GM21825 (cell line): Measurements from ENCODE around the gene LPA.
"Not testable (repeated sequence)": the region's sequence is repeated elsewhere in the genome, so short reads cannot be mapped to it uniquely, and the experiment has no call there.

Experiments
- ATAC-seq: cut with Tn5 transposase; IDR thresholded peaks from one replicate; pipeline ENCODE4 v1.9.1; 2021; ENCODE audit warnings: mild to moderate bottlenecking, moderate library complexity; ENCODE audit not compliant: unreplicated experiment

LPA gene

DNA sequence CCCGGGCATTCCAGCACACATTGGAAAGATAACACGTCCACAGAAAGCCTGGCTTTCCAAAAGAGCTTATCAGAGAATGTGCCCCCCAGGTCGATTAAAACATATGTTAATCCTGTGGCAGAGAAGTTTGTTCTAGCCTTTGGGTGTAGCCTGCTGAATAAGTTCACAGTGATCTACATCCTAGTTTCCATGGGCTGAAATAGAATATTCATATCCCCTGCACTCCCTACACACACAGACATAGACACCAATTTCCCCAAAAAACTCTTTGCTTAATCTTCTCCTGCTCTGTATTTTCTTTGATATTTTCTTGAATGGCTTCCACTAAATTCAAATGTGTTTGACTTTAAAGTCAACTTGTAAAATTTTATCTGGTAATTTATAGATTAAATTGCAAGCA lies 1.6 kb downstream of the LPA start:
- ATAC-seq: no peak

DNA sequence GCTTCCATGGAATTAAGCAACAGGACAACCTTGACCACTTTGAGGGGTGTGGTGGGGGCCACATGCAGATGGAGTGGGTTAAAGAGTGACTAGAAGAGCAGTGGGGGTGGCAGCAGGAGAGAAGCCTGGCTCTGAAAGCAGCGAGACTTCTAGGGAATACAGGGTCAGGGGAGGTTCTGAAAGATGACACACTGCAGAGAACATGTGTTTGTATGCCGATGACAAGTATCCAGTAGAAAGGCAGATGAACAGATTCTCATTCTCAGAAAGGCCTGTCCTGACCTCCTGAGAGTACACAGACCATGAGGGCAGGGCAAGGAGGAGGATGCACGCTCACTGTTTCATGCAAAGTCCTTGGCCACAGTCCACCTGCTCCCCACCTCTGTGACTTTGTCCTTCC lies 2.9 kb downstream of the LPA start:
- ATAC-seq: no peak

DNA sequence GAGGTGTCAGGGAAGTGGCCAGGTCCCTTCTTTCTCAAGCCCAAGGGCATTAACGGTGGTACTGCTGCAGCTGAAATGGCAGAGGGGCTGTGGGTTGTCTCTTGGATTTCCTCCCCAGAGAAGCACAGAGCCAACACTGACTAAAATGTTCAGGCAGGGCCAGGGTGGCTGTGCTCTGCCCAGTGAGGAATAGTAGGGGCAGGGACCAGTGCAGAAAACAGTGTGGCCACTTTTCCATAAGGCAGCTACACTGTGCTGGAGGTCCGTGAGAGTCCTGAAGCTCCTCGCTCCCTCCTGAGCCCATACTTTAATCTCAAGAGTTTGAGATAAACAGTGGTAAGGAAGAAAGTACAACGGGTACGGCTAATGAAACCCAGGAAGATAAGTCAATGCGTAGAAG lies 4.5 kb downstream of the LPA start:
- ATAC-seq: no peak

DNA sequence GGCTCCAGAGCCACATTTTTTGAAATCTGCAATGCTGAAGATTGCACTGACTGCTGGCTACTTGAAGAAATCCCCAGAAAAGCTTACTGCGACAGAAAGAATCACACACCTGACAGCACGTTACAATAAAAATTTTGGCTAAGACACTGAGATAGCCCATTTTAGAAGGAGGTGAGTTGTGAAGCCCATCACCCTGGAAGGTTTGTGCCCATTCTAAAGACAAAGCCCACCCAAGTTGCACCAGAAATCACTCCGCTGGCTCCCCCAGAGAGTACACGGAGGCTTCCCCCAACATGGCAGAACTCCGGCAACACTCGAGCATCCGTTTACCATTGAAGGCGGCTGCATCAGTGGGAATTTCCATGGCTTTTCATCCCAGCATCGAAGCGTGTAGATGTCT lies 29.4 kb downstream of the LPA start:
- no peak for ATAC-seq

DNA sequence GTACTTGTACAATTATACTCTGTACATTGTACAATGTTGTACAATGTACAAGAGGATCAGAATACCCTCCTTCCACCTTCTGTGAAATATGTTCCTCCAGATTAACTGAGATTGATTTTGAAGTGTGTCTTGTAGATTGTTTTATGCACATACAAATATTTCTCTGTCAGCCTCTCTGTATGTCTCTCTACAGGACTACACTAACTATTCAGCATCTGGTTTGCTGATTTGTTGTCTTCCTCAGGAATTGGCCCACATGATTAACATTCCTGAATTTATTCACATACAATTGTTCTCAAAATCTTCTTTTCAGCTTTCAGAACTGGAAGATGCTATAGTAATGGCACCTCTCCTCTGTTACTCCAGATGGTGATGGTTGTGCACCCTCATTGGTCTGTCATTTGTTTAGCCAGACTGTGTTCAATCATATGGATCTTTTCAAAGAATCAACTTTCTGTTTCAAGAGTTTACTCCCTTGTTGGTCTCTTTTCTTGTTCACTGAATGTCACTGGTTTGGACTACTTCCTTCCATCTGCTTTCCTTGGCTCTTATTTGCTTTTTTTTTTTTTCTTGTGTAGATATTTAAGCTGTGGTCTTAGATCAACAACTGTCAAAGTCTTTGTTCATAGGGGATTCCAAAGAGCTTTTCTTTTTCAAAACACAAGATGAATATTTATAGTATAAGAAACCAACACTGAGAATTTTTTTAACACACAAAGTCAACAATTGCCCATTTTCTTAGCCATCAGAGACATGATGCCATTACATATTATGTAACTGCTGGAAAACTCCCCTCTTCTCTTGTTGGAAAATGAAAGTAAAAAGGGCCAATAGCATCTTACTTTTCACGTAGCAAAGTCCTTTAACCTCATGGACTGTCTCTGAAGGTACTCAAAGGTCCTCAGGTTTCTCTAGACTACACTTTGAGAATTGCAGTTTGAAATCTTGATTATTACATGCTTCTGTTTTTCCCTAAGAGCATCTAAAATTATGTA lies 67.9 kb downstream of the LPA start:
- no peak for ATAC-seq

DNA sequence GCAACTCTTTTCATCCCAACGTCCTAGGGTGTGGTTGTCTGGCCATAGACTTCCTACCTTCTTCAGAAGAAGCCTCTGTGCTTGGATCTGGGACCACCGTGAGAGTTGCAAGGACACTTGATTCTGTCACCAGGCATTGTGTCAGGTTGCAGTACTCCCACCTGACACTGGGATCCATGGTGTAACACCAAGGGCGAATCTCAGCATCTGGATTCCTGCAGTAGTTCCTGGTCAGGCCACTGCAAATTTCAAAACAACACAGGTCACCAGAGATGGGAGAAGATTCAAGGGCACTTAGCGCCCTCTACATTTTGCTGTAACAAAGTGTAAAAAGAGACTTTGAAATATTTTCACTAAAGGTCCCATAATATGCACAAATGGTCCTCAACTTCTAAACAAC lies 68.8 kb downstream of the LPA start:
- ATAC-seq: not testable (repeated sequence)

DNA sequence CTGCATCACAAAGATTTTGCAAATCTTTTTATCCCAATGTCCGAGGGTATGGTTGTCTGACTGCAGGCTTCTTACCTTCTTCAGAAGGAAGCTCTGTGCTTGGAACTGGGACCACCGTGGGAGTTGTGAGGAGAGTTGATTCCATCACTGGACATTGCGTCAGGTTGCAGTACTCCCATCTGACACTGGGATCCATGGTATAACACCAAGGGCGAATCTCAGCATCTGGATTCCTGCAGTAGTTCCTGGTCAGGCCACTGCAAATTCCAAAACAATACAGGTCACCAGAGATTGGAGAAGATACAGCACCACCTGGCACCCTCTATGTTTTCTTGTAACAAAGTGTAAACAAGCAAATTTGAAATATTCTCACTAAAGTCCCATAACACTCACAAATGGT lies 77.7 kb downstream of the LPA start:
- ATAC-seq: no peak

DNA sequence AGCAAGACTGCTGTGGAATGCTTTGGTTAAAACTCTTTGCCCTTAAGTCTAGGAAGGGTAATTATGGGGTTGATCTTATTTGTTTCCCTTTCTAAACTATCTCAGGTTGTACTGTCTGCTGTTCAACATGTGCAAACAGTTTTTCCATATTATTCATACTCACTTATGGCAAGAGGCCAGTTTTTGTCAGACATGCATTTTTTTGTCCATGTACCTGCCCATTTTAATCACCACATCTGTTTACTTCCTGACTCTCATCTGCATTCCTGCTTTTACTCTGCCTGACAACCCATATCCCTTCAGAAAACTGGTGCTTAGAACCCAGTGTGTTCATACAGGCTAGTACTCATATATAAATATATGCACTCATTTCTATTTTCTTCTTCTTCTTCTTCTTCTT lies 80.3 kb downstream of the LPA start:
- ATAC-seq: no peak

DNA sequence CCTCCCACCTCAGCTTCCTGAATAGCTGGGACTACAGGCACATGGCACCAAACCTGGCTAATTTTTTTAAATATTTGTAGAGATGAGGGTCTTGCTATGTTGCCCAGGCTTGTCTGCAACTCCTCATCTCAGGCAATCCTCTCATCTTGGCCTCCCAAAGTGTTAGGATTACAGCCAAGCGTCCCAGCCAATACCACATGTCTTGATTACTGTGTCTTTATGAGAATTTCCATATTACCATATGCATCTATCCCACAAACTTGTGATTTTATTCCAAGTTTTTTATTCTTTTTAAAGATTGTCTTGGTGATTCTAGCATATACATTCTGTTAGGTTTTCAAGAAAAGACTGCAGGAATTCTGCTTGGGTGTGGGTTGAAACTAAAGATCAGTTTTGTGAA lies 82.7 kb downstream of the LPA start:
- ATAC-seq: no peak

DNA sequence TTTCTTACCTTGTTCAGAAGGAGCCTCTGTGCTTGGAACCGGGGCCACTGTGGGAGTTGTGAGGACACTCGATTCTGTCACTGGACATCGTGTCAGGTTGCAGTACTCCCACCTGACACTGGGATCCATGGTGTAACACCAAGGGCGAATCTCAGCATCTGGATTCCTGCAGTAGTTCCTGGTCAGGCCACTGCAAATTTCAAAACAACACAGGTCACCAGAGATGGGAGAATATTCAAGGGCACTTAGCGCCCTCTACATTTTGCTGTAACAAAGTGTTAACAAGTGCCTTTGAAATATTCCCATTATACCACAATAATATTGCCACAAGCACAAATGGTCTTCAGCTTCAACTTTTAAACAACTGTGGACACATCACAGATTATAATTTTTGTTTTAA lies 85.6 kb downstream of the LPA start:
- ATAC-seq: not testable (repeated sequence)

DNA sequence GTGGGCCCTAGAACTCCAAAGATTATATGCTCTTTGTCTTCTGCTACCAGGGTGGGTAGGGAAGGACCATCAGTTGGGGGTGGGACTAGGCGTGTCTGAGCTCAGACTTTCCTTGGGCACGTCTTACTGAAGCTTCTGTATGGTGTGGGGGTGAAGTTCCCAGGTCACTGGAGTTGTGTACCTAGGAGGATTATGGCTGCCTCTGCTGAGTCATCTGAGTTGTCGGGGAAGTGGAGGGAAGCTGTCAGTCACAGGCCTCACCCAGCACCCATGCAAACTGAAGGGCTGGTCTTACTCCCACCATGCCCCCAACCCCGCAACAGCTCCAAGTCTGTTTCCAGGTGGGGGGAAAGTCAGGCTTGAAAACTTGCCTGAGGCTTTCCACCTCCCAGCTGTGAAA lies 90.1 kb downstream of the LPA start:
- ATAC-seq: no peak

DNA sequence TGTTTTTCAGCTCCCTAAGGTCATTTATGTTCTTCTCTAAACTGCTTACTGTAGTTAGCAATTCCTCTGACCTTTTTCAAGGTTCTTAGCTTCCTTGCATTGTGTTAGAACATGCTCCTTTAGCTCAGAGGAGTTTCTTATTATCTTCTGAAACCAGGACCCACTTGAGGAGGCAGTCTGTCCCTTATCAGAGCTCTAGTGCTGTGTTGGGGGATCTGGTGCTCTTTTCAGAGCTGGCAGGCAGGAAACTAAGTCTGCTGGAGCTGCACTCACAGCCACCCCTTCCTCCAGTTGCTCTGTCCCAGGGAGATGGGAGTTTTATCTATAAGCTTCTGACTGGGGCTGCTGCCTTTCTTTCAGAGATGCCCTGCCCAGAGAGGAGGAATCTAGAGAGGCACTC lies 92.9 kb downstream of the LPA start:
- not testable (repeated sequence) for ATAC-seq

DNA sequence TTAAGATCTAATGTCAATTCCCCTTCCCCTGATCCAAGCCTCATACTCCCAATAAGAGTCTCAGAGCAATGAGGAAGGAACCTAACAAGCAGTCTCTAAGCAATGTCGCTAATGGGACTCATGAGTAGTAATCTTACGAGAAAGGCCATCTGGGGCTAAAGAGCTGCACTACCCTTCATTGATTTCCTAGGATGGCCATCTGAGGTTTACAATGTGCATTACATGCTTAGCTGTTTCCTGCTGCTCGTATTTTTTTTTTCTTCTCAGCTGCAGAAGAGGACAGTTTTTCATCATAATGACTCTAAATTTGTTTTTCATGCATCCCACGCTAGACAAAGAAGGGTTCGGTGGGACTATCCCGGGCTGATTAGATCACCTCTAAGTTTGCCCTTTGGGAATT lies 119.3 kb downstream of the LPA start:
- no peak for ATAC-seq

DNA sequence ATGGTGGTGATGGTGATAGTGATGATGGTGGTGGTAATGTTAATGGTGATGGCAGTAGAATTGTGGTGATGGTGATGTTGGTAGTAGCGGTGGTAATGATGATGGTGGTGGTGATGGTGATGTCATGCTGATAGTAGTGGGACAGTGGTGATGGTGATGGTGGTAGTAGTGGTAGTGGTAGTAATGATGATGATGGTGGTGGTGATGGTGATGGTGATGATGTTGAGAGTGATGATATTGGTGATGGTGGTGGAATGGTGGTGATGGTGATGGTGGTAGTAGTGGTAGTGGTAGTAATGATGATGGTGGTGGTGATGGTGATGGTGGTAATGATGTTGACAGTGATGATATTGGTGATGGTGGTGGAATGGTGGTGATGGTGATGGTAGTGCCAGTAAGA lies 128.8 kb downstream of the LPA start:
- no peak for ATAC-seq

DNA sequence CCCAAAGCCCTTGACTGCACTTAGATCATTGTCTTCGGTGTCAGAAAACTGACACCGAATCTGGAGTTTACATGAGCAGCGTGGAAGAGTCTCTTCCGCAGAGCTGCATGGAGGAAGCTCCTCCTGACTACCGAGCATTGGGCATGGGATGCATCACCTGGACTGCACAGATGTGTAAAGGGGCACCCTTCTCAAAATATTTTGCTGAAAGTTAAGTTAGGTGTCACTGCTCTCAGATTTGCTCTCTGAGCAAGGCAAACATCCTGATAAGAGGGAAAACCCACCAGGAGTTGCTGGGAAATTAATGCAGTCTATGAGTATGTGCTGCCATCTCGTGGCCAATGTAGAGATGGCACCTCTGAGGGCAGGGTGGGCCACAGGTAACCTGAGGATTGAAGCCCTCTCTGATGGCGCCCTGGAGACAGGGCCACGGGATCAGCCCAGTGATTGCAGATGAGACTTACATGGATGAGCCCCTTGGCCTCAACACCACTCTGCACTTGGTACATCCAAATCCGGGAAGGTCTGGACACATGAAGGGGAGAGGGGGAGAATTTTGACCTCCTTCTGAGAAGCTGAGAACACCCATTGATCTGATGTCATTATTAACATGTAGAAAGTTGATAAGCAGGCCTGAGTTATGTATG lies 129.9 kb downstream of the LPA start:
- peak; percentile 82 for ATAC-seq

DNA sequence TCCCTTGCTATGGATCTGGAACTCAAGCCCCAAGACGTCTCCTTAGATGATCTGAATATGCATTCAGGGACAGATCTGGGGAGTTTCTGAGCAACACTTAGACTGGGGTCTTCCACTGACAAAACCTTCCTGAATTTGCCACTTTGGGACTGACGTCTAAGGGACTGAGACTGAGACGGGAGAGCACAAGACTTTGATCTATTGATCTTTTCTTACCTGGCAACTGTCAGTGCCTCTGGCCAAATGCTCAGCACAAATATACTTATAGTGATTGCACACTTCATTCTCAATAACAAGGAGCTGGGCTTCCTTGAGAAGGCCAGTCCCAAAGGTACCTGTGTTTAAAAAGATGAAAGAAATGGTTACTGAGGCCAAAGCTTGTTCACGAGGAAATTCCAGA lies 131.8 kb downstream of the LPA start:
- ATAC-seq: no peak

DNA sequence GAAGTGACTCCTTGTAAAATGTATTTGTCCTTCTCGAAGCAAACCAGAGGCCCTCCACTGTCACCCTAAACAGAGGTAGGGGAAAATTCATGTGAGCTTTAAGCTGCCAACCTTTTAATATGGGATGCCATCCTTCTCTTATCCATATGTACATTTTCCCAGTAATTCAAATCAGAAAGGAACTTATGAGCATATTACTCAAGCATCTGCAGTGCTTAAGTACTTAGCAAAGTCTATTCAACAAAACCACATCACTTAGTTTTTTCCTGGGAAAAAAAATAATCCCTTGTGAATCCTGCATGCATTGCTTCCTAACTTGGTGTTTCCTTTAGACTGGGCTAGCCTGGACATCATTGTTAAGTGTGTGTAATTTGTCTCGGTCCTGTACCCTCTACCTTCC lies 132.2 kb downstream of the LPA start:
- ATAC-seq: no peak

DNA sequence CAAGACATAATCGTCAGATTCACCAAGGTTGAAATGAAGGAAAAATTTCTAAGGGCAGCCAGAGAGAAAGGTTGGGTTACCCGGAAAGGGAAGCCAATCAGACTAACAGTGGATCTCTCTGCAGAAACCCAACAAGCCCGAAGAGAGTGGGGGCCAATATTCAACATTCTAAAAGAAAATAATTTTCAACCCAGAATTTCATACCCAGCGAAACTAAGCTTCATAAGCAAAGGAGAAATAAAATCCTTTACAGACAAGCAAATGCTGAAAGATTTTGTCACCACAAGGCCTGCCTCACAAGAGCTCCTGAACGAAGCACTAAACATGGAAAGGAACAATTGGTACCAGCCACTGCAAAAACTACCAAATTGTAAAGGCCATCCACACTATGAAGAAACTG lies 134.6 kb downstream of the LPA start:
- ATAC-seq: not testable (repeated sequence)

DNA sequence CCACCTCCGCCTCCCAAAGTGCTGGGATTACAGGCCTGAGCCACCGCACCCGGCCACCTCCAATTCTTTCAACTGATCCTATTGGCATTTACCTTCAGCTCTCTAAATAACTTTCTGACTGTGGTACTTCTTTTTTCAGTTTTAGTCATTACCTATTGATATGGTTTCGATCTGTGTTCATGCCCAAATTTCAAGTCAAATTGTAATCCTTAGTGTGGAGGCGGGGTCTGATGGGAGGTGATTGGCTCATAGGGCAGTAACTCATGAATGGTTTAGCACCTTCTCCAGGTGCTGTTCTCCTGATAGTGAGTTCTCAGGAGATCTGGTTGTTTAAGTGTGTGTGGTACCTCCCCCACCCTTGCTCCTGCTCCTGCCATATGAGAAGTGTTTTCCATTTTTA lies 140.9 kb downstream of the LPA start:
- no peak for ATAC-seq

DNA sequence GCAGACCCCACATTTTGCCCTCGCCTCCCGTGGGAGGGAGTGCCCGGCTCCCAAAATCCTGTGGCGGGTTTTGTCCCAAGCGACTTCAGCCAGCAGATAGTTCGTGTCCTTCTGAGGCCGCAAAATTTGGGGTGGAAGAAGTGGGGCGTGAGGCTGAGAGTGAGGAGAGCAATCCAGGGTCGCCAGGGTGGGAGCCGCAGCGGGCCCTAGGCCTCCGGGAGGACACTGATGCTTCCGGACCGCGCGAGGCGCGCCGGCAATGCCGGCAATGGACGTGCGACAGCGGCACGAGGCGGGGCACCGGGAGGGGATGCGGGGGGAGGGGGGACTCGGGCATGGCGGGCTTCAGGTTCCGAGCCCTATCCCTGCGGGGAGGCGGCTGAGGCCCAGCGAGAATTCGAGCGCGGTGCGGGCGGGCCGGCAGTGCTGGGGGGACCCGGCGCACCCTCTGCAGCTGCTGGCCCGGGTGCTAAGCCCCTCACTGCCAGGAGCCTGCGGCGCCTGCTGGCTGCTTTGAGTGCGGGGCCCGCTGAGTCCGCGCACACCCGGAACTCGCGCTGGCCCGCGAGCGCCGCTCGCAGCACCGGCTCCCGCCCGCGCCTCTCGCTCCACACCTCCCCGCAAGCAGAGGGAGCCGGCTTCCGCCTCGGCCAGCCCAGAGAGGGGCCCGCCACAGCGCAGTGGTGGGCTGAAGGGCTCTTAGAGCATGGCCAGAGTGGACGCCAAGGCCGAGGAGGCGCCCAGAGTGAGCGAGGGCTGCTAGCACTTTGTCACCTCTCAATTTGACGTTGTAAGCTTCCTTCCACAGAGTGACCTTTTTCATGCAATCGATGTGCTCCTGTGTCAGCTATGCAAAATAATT lies 143.8 kb downstream of the LPA start:
- peak; percentile 86 for ATAC-seq

DNA sequence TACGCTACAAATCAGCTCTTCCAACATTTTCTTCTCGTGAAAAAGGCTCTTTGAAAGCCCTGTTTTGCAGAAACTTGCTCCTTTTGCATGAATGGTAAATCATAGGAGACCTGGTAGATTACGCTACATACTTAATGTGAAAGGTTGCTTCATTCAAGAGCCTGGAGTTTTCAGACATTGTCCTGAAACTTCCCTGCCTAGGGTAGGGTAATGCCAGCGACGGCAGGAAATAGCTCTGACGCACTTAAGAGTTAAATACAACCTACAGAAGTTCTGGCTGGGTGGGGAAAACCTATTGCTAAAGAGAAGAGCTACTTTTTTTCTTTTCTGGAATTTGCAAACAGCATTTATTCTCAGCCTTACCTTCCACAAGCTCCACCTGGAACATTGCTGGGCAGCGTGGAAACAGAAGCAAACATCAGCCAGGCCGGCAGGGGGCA lies 144.5 kb downstream of the LPA start:
- ATAC-seq: peak; percentile 11
